Measurements from ENCODE around the gene ADGRL4.
"Not testable (repeated sequence)": the region's sequence is repeated elsewhere in the genome, so short reads cannot be mapped to it uniquely, and the experiment has no call there.

The ADGRL4 gene

GRCh38 chr1:79006564-79006963 is at the start of gene ADGRL4:
Gene ADGRL4, minus strand, starts transcription at chr1:79006730. Its CDS starts 76 bp downstream, at chr1:79006654.
- no peak for DNase-seq (ENCODE audit: extremely low read depth in 1 of 2, low read depth in 1 of 2)

- DNase-seq (ENCODE audit: extremely low read depth in 1 of 2, low read depth in 1 of 2) = no peak
Measured at GRCh38 chr1:79055856-79056255, 49.3 kb upstream of the ADGRL4 start.

- DNase-seq (ENCODE audit: extremely low read depth in 1 of 2, low read depth in 1 of 2) = no peak
Measured at GRCh38 chr1:79052829-79053449, 46.4 kb upstream of the ADGRL4 start.

- no peak for DNase-seq (ENCODE audit: extremely low read depth in 1 of 2, low read depth in 1 of 2)
Measured at GRCh38 chr1:79044974-79045650, 38.6 kb upstream of the ADGRL4 start.

GRCh38 chr1:79043506-79043905 is 37.0 kb upstream of the ADGRL4 start:
- no peak for DNase-seq (ENCODE audit: extremely low read depth in 1 of 2, low read depth in 1 of 2)

GRCh38 chr1:79042539-79042938 is 36.0 kb upstream of the ADGRL4 start:
- no peak for DNase-seq (ENCODE audit: extremely low read depth in 1 of 2, low read depth in 1 of 2)

DNA sequence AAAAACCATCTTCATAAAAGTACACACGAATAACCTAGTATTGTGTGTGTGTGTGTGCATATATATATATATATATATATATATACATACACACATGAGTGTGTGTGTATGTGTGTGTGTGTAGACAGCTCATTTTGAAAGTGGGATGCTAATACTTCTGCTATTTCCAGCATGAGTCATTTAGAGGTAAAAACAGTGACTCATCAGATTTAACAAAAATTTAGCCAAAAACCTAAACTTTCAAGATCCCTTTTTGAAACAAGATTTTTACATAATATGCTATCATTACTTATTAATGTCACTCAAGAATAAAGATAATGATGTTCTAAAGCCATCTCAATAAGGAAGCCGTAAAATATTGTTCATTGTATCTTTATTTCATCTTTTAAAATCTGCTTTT is 35.6 kb upstream of the ADGRL4 start:
- DNase-seq (ENCODE audit: extremely low read depth in 1 of 2, low read depth in 1 of 2) = no peak

DNA sequence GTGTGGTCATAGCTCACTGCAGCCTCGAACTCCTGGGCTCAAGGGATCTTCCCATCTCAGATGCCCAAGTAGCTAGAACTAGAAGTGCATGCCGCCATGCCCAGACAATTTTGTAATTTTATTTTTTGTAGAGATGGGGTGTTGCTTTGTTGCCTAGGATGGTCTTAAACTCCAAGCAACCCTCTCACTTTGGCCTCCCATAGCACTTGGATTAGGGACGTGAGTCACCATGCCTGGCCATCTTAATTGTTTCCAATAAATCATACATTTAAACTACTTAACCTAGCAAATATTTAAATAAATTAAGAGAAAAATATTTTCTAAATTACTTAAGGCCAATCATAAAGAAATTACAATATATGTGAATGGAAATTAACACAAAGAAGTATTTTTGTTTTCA is 35.1 kb upstream of the ADGRL4 start:
- no peak for DNase-seq (ENCODE audit: extremely low read depth in 1 of 2, low read depth in 1 of 2)

GRCh38 chr1:79040424-79041082 is 34.0 kb upstream of the ADGRL4 start:
- DNase-seq (ENCODE audit: extremely low read depth in 1 of 2, low read depth in 1 of 2) = no peak

GRCh38 chr1:79037085-79037484 is 30.6 kb upstream of the ADGRL4 start:
- DNase-seq (ENCODE audit: extremely low read depth in 1 of 2, low read depth in 1 of 2) = no peak

DNA sequence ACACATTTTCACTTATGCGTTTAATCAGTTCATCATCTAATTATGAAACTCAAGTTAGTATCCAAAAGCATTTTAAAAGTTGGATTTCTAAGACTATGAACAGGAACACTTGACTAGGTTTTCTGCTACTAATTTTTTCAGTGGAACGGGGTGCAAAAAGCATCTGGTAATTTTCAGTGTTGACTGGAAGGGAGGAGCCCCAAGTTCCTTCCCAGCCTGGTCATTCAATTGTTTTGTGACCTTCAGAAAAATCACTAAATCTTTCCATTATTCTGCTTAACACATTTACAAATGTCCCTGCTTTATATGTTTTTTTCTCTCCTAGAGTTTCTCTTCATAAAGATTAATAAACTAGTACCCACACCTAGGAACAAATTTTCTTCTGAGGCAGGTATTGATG is 6.0 kb upstream of the ADGRL4 start:
- DNase-seq (ENCODE audit: extremely low read depth in 1 of 2, low read depth in 1 of 2) = no peak

DNA sequence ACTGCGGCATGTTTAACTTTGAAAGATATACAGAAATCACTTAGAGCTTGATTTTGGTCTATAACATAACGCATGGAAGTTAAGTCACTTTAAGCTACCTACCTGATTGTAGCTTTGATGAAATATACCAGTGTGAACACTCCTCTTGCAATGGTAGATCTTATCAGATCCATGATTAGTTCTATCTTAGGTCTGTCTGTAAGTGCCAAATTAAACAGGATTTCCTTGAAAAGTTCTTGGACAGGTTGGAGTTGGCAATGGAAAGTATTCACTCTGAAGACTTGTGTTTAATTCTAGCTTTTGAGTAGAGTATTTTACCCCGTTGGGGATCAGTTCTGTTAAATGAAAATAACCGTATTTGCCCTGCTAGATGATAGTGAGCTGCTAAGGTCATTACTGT is 4.1 kb upstream of the ADGRL4 start:
- no peak for DNase-seq (ENCODE audit: extremely low read depth in 1 of 2, low read depth in 1 of 2)

GRCh38 chr1:79005945-79006344 is 585 bp downstream of the ADGRL4 start:
- no peak for DNase-seq (ENCODE audit: extremely low read depth in 1 of 2, low read depth in 1 of 2)

- DNase-seq (ENCODE audit: extremely low read depth in 1 of 2, low read depth in 1 of 2) = no peak
Measured at GRCh38 chr1:79004916-79005315, 1.6 kb downstream of the ADGRL4 start.

GRCh38 chr1:78996791-78997190 is 9.7 kb downstream of the ADGRL4 start:
- DNase-seq (ENCODE audit: extremely low read depth in 1 of 2, low read depth in 1 of 2) = no peak

- no peak for DNase-seq (ENCODE audit: extremely low read depth in 1 of 2, low read depth in 1 of 2)
Measured at GRCh38 chr1:78987042-78987441, 19.5 kb downstream of the ADGRL4 start.

- no peak for DNase-seq (ENCODE audit: extremely low read depth in 1 of 2, low read depth in 1 of 2)
Measured at GRCh38 chr1:78980511-78980910, 26.0 kb downstream of the ADGRL4 start.

DNA sequence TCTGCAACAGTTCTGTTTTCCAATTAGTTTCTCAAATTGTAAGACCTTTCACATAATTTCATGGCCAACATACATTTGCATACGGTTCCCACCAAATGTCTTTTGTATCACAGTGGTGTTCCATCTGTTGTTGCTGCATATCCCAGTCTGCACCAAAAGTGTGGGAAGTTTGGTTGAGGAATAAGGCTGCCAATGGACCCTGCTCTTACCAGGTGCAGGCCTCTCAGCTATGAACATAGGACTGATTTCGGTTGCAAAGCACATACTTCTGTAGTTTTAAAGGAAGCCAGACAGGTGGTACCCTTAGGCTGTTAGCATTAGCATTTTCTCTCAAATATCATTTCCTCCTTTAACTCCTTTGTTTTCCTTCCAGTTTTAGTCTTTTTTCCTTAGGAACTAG is 33.8 kb downstream of the ADGRL4 start:
- no peak for DNase-seq (ENCODE audit: extremely low read depth in 1 of 2, low read depth in 1 of 2)

- DNase-seq (ENCODE audit: extremely low read depth in 1 of 2, low read depth in 1 of 2) = not testable (repeated sequence)
Measured at GRCh38 chr1:78967091-78967490, 39.4 kb downstream of the ADGRL4 start.

GRCh38 chr1:78958711-78959110 is 47.8 kb downstream of the ADGRL4 start:
- no peak for DNase-seq (ENCODE audit: extremely low read depth in 1 of 2, low read depth in 1 of 2)

DNA sequence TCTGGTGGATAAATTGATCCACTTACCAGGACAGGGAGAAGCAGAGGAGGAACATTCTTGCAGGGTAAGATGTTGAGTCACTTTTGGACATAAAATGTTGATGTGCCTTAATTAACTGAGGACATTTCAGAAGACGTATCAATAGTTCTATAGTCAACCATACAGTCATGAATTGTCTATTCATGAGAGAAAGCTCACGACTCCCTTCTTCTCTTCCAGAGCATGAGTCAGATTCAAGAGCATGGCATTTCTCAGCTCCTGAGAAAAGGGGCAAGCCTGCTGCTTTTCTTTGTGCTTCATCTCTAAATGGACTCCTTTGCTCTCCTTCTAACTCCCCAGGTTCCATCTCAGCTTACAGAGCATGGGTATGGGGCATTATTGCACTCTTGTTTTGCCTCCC is 55.7 kb downstream of the ADGRL4 start:
- DNase-seq (ENCODE audit: extremely low read depth in 1 of 2, low read depth in 1 of 2) = no peak

- DNase-seq (ENCODE audit: extremely low read depth in 1 of 2, low read depth in 1 of 2) = no peak
Measured at GRCh38 chr1:78949227-78949626, 57.3 kb downstream of the ADGRL4 start.
